ENCODE data around the gene MIER1. TPM values are rescaled to one million over a fixed set of nuclear protein-coding genes. Genes with fewer than 3 reads are reported as not detected.
"Not testable (repeated sequence)": the region's sequence is repeated elsewhere in the genome, so short reads cannot be mapped to it uniquely, and the experiment has no call there.

MIER1 gene
- 22.2 and 27.8 TPM in 2 replicates for total RNA-seq

GRCh38 chr1:66924756-66925557 is at the start of gene MIER1, which contains the start of gene DNAI4:
TSS of gene MIER1 (plus strand) at chr1:66924990. CDS start at chr1:66925029, 39 bp downstream.
TSS of gene DNAI4 (minus strand) at chr1:66924856. CDS start at chr1:66924831, 25 bp downstream.
- no peak for TF ChIP-seq CTCF (IDR thresholded peaks at IDR 0.05; ENCODE audit: insufficient read depth, low read length, poor library complexity, severe bottlenecking)
- Histone ChIP-seq H3K36me3 (ENCODE audit: control insufficient read depth, insufficient read depth, low read length) (no peaks in the 10 kb centered on the region), H3K27me3 (ENCODE audit: control insufficient read depth, insufficient read depth, low read length) (no peaks in the 10 kb centered on the region), H3K4me3 (ENCODE audit: low read depth, low read length) (peak within 1 kb of the TSS; percentile 73)
- peak; percentile 89 for DNase-seq (ENCODE audit: low read depth)

GRCh38 chr1:66876664-66877063 is 48.1 kb upstream of the MIER1 start:
- Histone ChIP-seq H3K27me3 (ENCODE audit: control insufficient read depth, insufficient read depth, low read length) (no peaks in the 10 kb centered on the region), H3K36me3 (ENCODE audit: control insufficient read depth, insufficient read depth, low read length) (no peaks in the 10 kb centered on the region), H3K4me3 (ENCODE audit: low read depth, low read length) (no peak overlapping the region)
- TF ChIP-seq CTCF (IDR thresholded peaks at IDR 0.05; ENCODE audit: insufficient read depth, low read length, poor library complexity, severe bottlenecking) = no peak
- no peak for DNase-seq (ENCODE audit: low read depth)

- H3K27me3 ChIP-seq (ENCODE audit: control insufficient read depth, insufficient read depth, low read length) = no peaks in the 10 kb centered on the region
- no peak overlapping the region for H3K4me3 ChIP-seq (ENCODE audit: low read depth, low read length)
- H3K36me3 ChIP-seq (ENCODE audit: control insufficient read depth, insufficient read depth, low read length) = no peaks in the 10 kb centered on the region
- DNase-seq (ENCODE audit: low read depth) = no peak
- no peak for TF ChIP-seq CTCF (IDR thresholded peaks at IDR 0.05; ENCODE audit: insufficient read depth, low read length, poor library complexity, severe bottlenecking)
Observed at GRCh38 chr1:66889030-66889429, 35.8 kb upstream of the MIER1 start.

- no peak for TF ChIP-seq CTCF (IDR thresholded peaks at IDR 0.05; ENCODE audit: insufficient read depth, low read length, poor library complexity, severe bottlenecking)
Observed at GRCh38 chr1:66890621-66891020, 34.2 kb upstream of the MIER1 start.

GRCh38 chr1:66893712-66894111 is 31.1 kb upstream of the MIER1 start:
- TF ChIP-seq CTCF (IDR thresholded peaks at IDR 0.05; ENCODE audit: insufficient read depth, low read length, poor library complexity, severe bottlenecking) = no peak
- DNase-seq (ENCODE audit: low read depth) = no peak
- Histone ChIP-seq H3K4me3 (ENCODE audit: low read depth, low read length) (no peak overlapping the region), H3K27me3 (ENCODE audit: control insufficient read depth, insufficient read depth, low read length) (no peaks in the 10 kb centered on the region), H3K36me3 (ENCODE audit: control insufficient read depth, insufficient read depth, low read length) (no peaks in the 10 kb centered on the region)

More at GRCh38 chr1:66890621-66891020, 34.2 kb upstream of the MIER1 start:
- H3K27me3 ChIP-seq (ENCODE audit: control insufficient read depth, insufficient read depth, low read length) = no peaks in the 10 kb centered on the region
- DNase-seq (ENCODE audit: low read depth) = no peak
- H3K4me3 ChIP-seq (ENCODE audit: low read depth, low read length) = no peak overlapping the region
- no peaks in the 10 kb centered on the region for H3K36me3 ChIP-seq (ENCODE audit: control insufficient read depth, insufficient read depth, low read length)

- DNase-seq (ENCODE audit: low read depth); H3K36me3 ChIP-seq (ENCODE audit: control insufficient read depth, insufficient read depth, low read length); H3K4me3 ChIP-seq (ENCODE audit: low read depth, low read length); H3K27me3 ChIP-seq (ENCODE audit: control insufficient read depth, insufficient read depth, low read length): not testable (repeated sequence)
Observed at GRCh38 chr1:66915203-66915602, 9.6 kb upstream of the MIER1 start.

All from kidney epithelial cell (primary cell).